GM12892 (cell line): ENCODE measurements around the gene HES6.

Experiments used
- POLR2A ChIP-seq: IDR thresholded peaks from 2 replicates; pipeline ENCODE4 v1.6.1; 2011; ENCODE audit warnings: low read depth, low read length, control low read depth
- POLR2AphosphoS5 ChIP-seq: IDR thresholded peaks from 2 replicates; pipeline ENCODE4 v1.6.1; 2011; ENCODE audit warnings: low read depth, low read length, control low read depth
- TAF1 ChIP-seq: IDR thresholded peaks from 2 replicates; pipeline ENCODE4 v1.6.1; 2011; ENCODE audit warnings: low read depth, mild to moderate bottlenecking, control low read depth, low read length, borderline replicate concordance

- TF ChIP-seq POLR2AphosphoS5 (no peak), POLR2A (no peak), TAF1 (no peak)
Observed at GRCh38 chr2:238265605-238266004, 25.8 kb upstream of the HES6 start.
